ENCODE results near the gene MCMBP. TPM values are rescaled to one million over a fixed set of nuclear protein-coding genes. Genes with fewer than 3 reads are reported as not detected.
"Not testable (repeated sequence)": the region's sequence is repeated elsewhere in the genome, so short reads cannot be mapped to it uniquely, and the experiment has no call there.

MCMBP gene
- total and polyA plus RNA-seq, 3 donors from 2014 or later = 42.3 to 47.9 (median 47.4) TPM

GRCh38 chr10:119892188-119893065 lies 19.8 kb upstream of the MCMBP start, which contains the start of gene SEC23IP:
Gene SEC23IP, plus strand, starts transcription at chr10:119892730. Its CDS starts 53 bp downstream, at chr10:119892783.
- no peaks in the 10 kb centered on the region for H3K9me3 ChIP-seq
- peak within 1 kb of the TSS; percentile 61 to 90 for H3K27ac ChIP-seq
- DNase-seq = peak; percentile 98
- H3K27me3 ChIP-seq = no peaks in the 10 kb centered on the region
- TF ChIP-seq POLR2A (IDR thresholded peaks at IDR 0.05) (peak; percentile 7), CTCF (IDR thresholded peaks at IDR 0.05) (peak in 2 of 3 experiments; percentile 11 to 20)
- no peaks in the 10 kb centered on the region for H3K36me3 ChIP-seq (ENCODE audit: low read depth, missing control alignments)
- H3K4me1 ChIP-seq = peaks cover 37% of the 10 kb centered on the region
- intact Hi-C loops (cut with DNase I; ENCODE audit: low total_unique reads) = no loop called here
- WGBS, 2 donors = 1 to 2% methylated on average over 17 to 61 of the region's 61 CpGs
- peak within 1 kb of the TSS; percentile 86 to 87 for H3K4me3 ChIP-seq

GRCh38 chr10:119891849-119892187 lies 19.2 kb upstream of the MCMBP start:
- H3K9me3 ChIP-seq; intact Hi-C loops (cut with DNase I; ENCODE audit: low total_unique reads); H3K27me3 ChIP-seq; H3K36me3 ChIP-seq (ENCODE audit: low read depth, missing control alignments); DNase-seq: not testable (repeated sequence)
- Histone ChIP-seq H3K27ac (peak overlapping the region; percentile 61 to 90), H3K4me3 (peak overlapping the region; percentile 86 to 87), H3K4me1 (peaks cover 31% of the 10 kb centered on the region)
- WGBS, 2 donors = 30 to 46% methylated on average over 14 of the region's 14 CpGs

- 80 to 90% methylated on average over 4 of the region's 4 CpGs for WGBS, 2 donors
- intact Hi-C loops (cut with DNase I; ENCODE audit: low total_unique reads); H3K9me3 ChIP-seq; H3K36me3 ChIP-seq (ENCODE audit: low read depth, missing control alignments); H3K27ac ChIP-seq; DNase-seq; H3K4me3 ChIP-seq; H3K27me3 ChIP-seq: not testable (repeated sequence)
- peaks cover 16% of the 10 kb centered on the region for H3K4me1 ChIP-seq
These were observed 17.7 kb upstream of the MCMBP start for GRCh38 chr10:119890307-119890706.

GRCh38 chr10:119889201-119889600 lies 16.6 kb upstream of the MCMBP start:
- H3K4me1 ChIP-seq; H3K27me3 ChIP-seq; H3K9me3 ChIP-seq; H3K27ac ChIP-seq; H3K4me3 ChIP-seq; intact Hi-C loops (cut with DNase I; ENCODE audit: low total_unique reads); DNase-seq; H3K36me3 ChIP-seq (ENCODE audit: low read depth, missing control alignments): not testable (repeated sequence)
- 53 to 58% methylated on average over 3 of the region's 3 CpGs for WGBS, 2 donors

GRCh38 chr10:119888715-119889114 lies 16.1 kb upstream of the MCMBP start:
- H3K27ac ChIP-seq; intact Hi-C loops (cut with DNase I; ENCODE audit: low total_unique reads); H3K4me3 ChIP-seq; H3K4me1 ChIP-seq; DNase-seq; H3K27me3 ChIP-seq; H3K36me3 ChIP-seq (ENCODE audit: low read depth, missing control alignments); H3K9me3 ChIP-seq: not testable (repeated sequence)
- 81 to 86% methylated on average over 3 of the region's 3 CpGs for WGBS, 2 donors

GRCh38 chr10:119886070-119886469 lies 13.4 kb upstream of the MCMBP start:
- H3K4me1 ChIP-seq; intact Hi-C loops (cut with DNase I; ENCODE audit: low total_unique reads); H3K36me3 ChIP-seq (ENCODE audit: low read depth, missing control alignments); DNase-seq; H3K9me3 ChIP-seq; H3K27me3 ChIP-seq; H3K27ac ChIP-seq; H3K4me3 ChIP-seq: not testable (repeated sequence)
- WGBS, 2 donors = 85 to 94% methylated on average over 6 of the region's 6 CpGs

GRCh38 chr10:119883901-119884611 lies 11.4 kb upstream of the MCMBP start:
- H3K36me3 ChIP-seq (ENCODE audit: low read depth, missing control alignments); H3K27ac ChIP-seq; H3K4me3 ChIP-seq; intact Hi-C loops (cut with DNase I; ENCODE audit: low total_unique reads); DNase-seq; H3K4me1 ChIP-seq; H3K9me3 ChIP-seq; H3K27me3 ChIP-seq: not testable (repeated sequence)
- WGBS, 2 donors = 79 to 82% methylated on average over 11 of the region's 11 CpGs

All from testis (tissue), 3 donors.